ENCODE data around the gene AREL1.

AREL1 gene

DNA sequence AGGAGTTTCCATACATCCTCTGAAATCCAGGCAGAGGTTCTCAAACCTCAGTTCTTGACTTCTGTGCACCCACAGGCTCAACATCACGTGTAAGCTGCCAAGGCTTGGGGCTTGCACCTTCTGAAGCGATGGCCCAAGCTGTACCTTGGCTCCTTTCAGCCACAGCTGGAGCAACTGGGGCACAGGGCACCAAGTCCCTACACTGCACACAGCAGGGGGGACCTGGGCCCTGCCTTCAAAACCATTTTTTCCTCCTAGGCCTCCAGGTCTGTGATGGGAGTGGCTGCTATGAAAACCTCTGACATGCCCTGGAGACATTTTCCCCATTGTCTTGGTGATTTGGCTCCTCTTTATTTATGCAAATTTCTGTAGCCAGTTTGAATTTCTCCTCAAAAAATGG lies 10.6 kb downstream of the AREL1 start:
- Histone ChIP-seq H3K4me1 (ENCODE audit: control insufficient read depth, insufficient read depth, low read length) (no peaks in the 10 kb centered on the region), H3K27ac (ENCODE audit: insufficient read depth, low read depth, low read length, poor library complexity, severe bottlenecking) (no peak overlapping the region), H3K9me3 (ENCODE audit: control insufficient read depth, low read length) (no peaks in the 10 kb centered on the region), H3K27me3 (ENCODE audit: control insufficient read depth, insufficient read depth, low read length, poor library complexity, severe bottlenecking) (no peaks in the 10 kb centered on the region), H3K4me3 (ENCODE audit: insufficient read depth, low read depth, low read length) (no peak overlapping the region), H3K36me3 (ENCODE audit: control insufficient read depth, insufficient read depth, low read length) (no peaks in the 10 kb centered on the region)
- 93 to 97% methylated on average over 2 of the region's 2 CpGs for WGBS, 2 experiments

DNA sequence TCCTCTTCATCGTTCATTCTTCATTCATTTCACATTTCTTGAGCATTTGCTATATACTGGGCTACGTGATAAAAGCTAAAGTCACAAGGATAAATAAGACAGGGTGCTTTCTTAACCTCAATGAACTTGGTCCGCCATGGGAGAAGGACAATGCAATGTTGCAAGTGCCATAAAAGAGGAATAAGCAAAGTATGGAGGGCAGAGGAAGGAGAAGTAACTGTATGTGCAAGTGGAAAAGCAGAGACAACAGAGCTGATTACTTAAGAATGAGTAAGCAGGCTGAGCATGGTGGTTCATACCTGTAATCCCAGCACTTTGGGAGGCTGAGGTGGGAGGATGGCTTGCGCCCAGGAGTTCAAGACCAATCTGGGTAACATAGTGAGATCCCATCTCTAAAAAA lies 14.4 kb downstream of the AREL1 start:
- WGBS, 2 experiments = 95% methylated on average over 4 of the region's 4 CpGs
- Histone ChIP-seq H3K4me3 (ENCODE audit: insufficient read depth, low read depth, low read length) (no peak overlapping the region), H3K4me1 (ENCODE audit: control insufficient read depth, insufficient read depth, low read length) (no peaks in the 10 kb centered on the region), H3K27ac (ENCODE audit: insufficient read depth, low read depth, low read length, poor library complexity, severe bottlenecking) (no peak overlapping the region), H3K27me3 (ENCODE audit: control insufficient read depth, insufficient read depth, low read length, poor library complexity, severe bottlenecking) (no peaks in the 10 kb centered on the region), H3K9me3 (ENCODE audit: control insufficient read depth, low read length) (no peaks in the 10 kb centered on the region), H3K36me3 (ENCODE audit: control insufficient read depth, insufficient read depth, low read length) (no peaks in the 10 kb centered on the region)

DNA sequence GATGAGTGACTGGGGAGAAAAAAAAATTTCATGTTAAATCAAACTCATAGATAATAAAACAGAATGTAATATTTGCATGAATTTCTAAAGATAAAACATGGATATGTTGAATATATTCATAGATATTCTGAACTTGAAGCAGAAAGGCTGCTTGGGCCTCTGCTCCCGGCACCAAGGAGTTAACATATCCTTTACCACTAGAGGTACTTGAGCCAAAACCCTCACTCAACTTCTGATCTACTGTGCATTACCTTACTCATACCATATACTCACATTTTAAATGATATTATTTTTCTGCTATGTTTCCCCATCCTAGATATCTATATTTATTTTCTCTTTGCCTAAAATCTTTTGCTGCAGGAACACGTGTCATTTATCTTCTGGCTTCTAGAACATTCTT lies 14.9 kb downstream of the AREL1 start:
- Histone ChIP-seq H3K4me1 (ENCODE audit: control insufficient read depth, insufficient read depth, low read length) (no peaks in the 10 kb centered on the region), H3K27me3 (ENCODE audit: control insufficient read depth, insufficient read depth, low read length, poor library complexity, severe bottlenecking) (no peaks in the 10 kb centered on the region), H3K9me3 (ENCODE audit: control insufficient read depth, low read length) (no peaks in the 10 kb centered on the region), H3K36me3 (ENCODE audit: control insufficient read depth, insufficient read depth, low read length) (no peaks in the 10 kb centered on the region), H3K27ac (ENCODE audit: insufficient read depth, low read depth, low read length, poor library complexity, severe bottlenecking) (no peak overlapping the region), H3K4me3 (ENCODE audit: insufficient read depth, low read depth, low read length) (no peak overlapping the region)
- 95 to 96% methylated on average over 2 of the region's 2 CpGs for WGBS, 2 experiments

DNA sequence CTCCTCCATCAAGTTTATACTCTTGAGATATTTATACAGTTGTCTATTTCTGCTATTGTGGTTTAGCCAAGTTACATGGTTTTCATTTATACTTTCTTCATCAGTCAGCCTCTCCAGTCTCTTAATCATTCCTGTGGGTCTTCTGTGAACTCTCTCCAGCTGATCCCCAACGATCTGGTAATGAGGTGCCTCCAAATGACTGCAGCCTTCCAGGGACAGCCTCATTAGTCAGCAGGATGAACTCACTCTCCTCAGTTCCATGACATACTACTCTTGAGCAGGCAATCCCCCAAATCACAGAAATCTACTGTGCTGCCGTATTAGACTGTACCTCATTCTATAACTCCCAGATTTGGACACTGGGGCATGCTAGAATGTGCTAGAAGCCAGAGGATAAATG lies 15.3 kb downstream of the AREL1 start:
- Histone ChIP-seq H3K9me3 (ENCODE audit: control insufficient read depth, low read length) (no peaks in the 10 kb centered on the region), H3K4me3 (ENCODE audit: insufficient read depth, low read depth, low read length) (no peak overlapping the region), H3K4me1 (ENCODE audit: control insufficient read depth, insufficient read depth, low read length) (no peaks in the 10 kb centered on the region), H3K27ac (ENCODE audit: insufficient read depth, low read depth, low read length, poor library complexity, severe bottlenecking) (no peak overlapping the region), H3K27me3 (ENCODE audit: control insufficient read depth, insufficient read depth, low read length, poor library complexity, severe bottlenecking) (no peaks in the 10 kb centered on the region), H3K36me3 (ENCODE audit: control insufficient read depth, insufficient read depth, low read length) (no peaks in the 10 kb centered on the region)
- 94 to 95% methylated on average over 2 of the region's 2 CpGs for WGBS, 2 experiments

DNA sequence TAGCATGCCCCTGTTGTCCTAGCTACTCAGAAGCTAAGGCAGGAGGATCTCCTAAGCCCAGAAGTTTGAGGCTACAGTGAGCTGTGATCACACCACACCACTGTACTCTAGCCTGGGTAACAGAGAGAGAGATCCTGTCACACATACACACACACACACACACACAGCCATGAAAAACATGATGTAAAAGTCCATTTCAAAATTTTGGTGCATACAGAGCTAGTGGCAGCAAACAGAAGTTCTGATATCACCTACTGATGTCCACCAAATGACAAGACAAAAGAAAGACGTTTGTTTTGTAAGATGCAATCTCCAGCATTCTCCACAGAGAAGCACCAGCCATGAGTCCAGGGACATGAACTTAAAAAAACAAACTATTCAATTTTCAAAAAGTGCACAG lies 15.9 kb downstream of the AREL1 start:
- WGBS, 2 experiments = 84 to 97% methylated on average over 1 of the region's 1 CpG
- Histone ChIP-seq H3K36me3 (ENCODE audit: control insufficient read depth, insufficient read depth, low read length) (peaks cover 1% of the 10 kb centered on the region), H3K4me1 (ENCODE audit: control insufficient read depth, insufficient read depth, low read length) (no peaks in the 10 kb centered on the region), H3K4me3 (ENCODE audit: insufficient read depth, low read depth, low read length) (no peak overlapping the region), H3K9me3 (ENCODE audit: control insufficient read depth, low read length) (no peaks in the 10 kb centered on the region), H3K27me3 (ENCODE audit: control insufficient read depth, insufficient read depth, low read length, poor library complexity, severe bottlenecking) (no peaks in the 10 kb centered on the region), H3K27ac (ENCODE audit: insufficient read depth, low read depth, low read length, poor library complexity, severe bottlenecking) (no peak overlapping the region)

DNA sequence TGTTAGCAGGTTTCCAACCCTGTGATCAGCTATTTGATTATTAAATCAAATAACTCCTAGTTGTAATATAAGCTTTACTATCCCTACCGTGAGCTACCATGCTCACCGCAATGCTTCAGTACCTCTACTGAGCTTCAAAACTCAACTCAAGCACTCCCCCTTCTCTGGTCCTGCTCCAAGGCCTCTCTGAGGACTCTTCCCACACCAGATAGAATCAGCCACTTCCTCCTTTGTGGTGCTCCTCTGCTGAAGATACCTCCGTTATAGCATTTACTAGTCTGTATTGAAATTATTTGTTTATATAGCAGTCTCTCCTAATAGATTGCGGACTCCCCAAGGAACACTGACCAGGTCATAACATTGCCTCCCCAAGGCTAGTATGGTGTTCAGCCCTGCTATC lies 17.5 kb downstream of the AREL1 start:
- H3K27ac ChIP-seq (ENCODE audit: insufficient read depth, low read depth, low read length, poor library complexity, severe bottlenecking) = no peak overlapping the region
- no peak overlapping the region for H3K4me3 ChIP-seq (ENCODE audit: insufficient read depth, low read depth, low read length)
- no peaks in the 10 kb centered on the region for H3K27me3 ChIP-seq (ENCODE audit: control insufficient read depth, insufficient read depth, low read length, poor library complexity, severe bottlenecking)
- H3K9me3 ChIP-seq (ENCODE audit: control insufficient read depth, low read length) = no peaks in the 10 kb centered on the region
- H3K4me1 ChIP-seq (ENCODE audit: control insufficient read depth, insufficient read depth, low read length) = no peaks in the 10 kb centered on the region
- WGBS, 2 experiments = 93 to 94% methylated on average over 3 to 4 of the region's 4 CpGs
- peaks cover 7% of the 10 kb centered on the region for H3K36me3 ChIP-seq (ENCODE audit: control insufficient read depth, insufficient read depth, low read length)

DNA sequence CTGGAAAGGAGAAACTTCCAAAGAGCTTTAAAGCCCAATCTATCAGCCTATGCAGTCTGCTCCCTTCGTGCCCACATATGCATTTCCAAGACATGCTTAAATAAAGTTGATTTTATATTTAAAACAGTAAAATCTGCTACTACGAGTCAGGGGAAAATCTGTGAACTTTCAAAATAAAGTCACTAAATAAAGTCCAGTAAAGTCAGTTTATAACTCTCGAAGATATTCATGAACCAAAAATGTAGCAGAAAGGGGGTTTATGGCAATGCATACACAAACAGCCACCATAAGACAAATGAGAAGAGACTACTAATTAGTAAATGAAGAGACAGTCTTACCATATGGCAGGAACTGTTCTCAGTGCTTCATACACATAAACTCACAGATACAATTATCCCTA lies 19.7 kb downstream of the AREL1 start:
- H3K4me3 ChIP-seq (ENCODE audit: insufficient read depth, low read depth, low read length) = no peak overlapping the region
- no peaks in the 10 kb centered on the region for H3K27me3 ChIP-seq (ENCODE audit: control insufficient read depth, insufficient read depth, low read length, poor library complexity, severe bottlenecking)
- H3K4me1 ChIP-seq (ENCODE audit: control insufficient read depth, insufficient read depth, low read length) = no peaks in the 10 kb centered on the region
- no peak overlapping the region for H3K27ac ChIP-seq (ENCODE audit: insufficient read depth, low read depth, low read length, poor library complexity, severe bottlenecking)
- peaks cover 13% of the 10 kb centered on the region for H3K36me3 ChIP-seq (ENCODE audit: control insufficient read depth, insufficient read depth, low read length)
- no peaks in the 10 kb centered on the region for H3K9me3 ChIP-seq (ENCODE audit: control insufficient read depth, low read length)
- WGBS, 2 experiments = 97% methylated on average over 2 of the region's 3 CpGs; no CpG with 5 or more reads in 1 of the 2 experiments

DNA sequence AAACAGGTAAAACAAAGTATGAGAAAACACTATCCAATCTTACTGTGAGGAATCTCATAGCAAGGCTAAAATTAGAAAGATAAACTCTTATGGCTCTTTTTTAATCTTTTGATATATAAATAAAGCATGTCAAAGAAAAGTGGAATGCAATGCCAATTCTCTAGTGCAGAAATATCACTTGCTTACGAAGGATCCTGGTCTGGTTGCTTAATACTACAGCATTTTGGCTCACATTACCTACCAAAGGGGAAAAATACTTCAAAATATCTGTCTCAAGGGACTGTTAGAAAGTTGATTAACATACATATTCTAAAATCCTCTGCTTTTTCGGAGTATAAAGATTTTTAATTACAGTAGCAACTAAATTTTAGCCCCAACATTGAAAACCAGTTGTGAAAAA lies 21.4 kb downstream of the AREL1 start:
- Histone ChIP-seq H3K27ac (ENCODE audit: insufficient read depth, low read depth, low read length, poor library complexity, severe bottlenecking) (no peak overlapping the region), H3K9me3 (ENCODE audit: control insufficient read depth, low read length) (no peaks in the 10 kb centered on the region), H3K4me1 (ENCODE audit: control insufficient read depth, insufficient read depth, low read length) (no peaks in the 10 kb centered on the region), H3K36me3 (ENCODE audit: control insufficient read depth, insufficient read depth, low read length) (peaks cover 13% of the 10 kb centered on the region), H3K27me3 (ENCODE audit: control insufficient read depth, insufficient read depth, low read length, poor library complexity, severe bottlenecking) (no peaks in the 10 kb centered on the region), H3K4me3 (ENCODE audit: insufficient read depth, low read depth, low read length) (no peak overlapping the region)
- 88 to 100% methylated on average over 1 to 2 of the region's 2 CpGs for WGBS, 2 experiments

DNA sequence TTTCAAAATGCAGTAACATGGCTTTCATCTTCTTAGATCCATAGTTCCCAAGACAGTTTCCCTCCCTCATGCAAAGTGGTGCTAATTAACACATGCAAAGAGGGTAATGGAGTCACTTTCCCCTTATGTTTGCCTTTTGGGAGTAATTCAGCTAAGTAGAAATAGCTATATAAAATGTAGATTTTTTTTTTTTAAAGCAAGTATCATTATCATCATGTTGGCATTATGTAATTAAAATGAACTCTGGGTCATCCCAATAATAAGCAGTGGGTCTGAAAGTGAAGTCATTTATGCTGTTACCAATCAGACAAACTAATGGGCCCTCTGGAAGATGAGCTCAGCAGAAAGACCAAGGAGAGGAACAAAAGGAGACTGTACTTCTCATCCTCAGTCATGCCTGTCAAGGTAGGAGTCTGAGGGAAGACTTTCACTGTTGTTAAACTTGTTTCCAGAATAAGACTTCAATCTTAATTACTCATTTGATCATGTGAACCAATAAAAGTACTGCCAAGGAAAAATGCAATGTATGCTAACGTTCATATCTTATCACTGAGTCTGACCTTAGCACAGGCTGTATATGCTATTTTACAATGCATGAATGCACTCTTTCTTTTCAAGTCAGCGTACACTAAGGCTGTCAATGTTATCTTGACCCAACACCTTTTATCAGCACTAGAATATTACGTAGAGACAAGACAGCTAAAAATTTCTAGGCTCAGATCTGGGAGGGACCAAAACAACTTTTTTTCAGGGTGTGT lies 26.8 kb downstream of the AREL1 start:
- no peaks in the 10 kb centered on the region for H3K9me3 ChIP-seq (ENCODE audit: control insufficient read depth, low read length)
- no peaks in the 10 kb centered on the region for H3K27me3 ChIP-seq (ENCODE audit: control insufficient read depth, insufficient read depth, low read length, poor library complexity, severe bottlenecking)
- peaks cover 19% of the 10 kb centered on the region for H3K36me3 ChIP-seq (ENCODE audit: control insufficient read depth, insufficient read depth, low read length)
- no peak overlapping the region for H3K4me3 ChIP-seq (ENCODE audit: insufficient read depth, low read depth, low read length)
- H3K4me1 ChIP-seq (ENCODE audit: control insufficient read depth, insufficient read depth, low read length) = no peaks in the 10 kb centered on the region
- WGBS, 2 experiments = 95 to 96% methylated on average over 3 of the region's 3 CpGs
- H3K27ac ChIP-seq (ENCODE audit: insufficient read depth, low read depth, low read length, poor library complexity, severe bottlenecking) = no peak overlapping the region

DNA sequence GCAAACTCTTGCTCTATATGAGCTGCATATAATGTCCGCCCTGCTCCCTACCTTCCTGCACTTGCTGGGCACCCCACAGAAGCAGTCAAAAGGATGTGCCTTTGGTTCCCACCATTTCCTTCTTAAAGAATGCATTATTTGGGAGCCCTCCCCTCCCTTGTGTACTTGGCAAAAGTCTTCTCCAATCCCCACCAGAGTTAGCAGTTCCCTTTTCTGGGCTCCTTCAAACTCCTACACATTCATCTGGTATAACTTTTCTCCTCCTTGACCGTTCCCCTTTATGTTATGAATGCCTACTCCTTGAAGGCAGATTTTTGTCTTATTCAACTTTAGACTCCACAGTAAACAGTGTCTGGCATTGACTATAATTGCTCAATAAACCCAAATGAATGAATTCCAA lies 27.8 kb downstream of the AREL1 start:
- no peaks in the 10 kb centered on the region for H3K27me3 ChIP-seq (ENCODE audit: control insufficient read depth, insufficient read depth, low read length, poor library complexity, severe bottlenecking)
- 97 to 100% methylated on average over 2 of the region's 2 CpGs for WGBS, 2 experiments
- no peaks in the 10 kb centered on the region for H3K4me1 ChIP-seq (ENCODE audit: control insufficient read depth, insufficient read depth, low read length)
- H3K36me3 ChIP-seq (ENCODE audit: control insufficient read depth, insufficient read depth, low read length) = peaks cover 16% of the 10 kb centered on the region
- no peak overlapping the region for H3K4me3 ChIP-seq (ENCODE audit: insufficient read depth, low read depth, low read length)
- H3K9me3 ChIP-seq (ENCODE audit: control insufficient read depth, low read length) = no peaks in the 10 kb centered on the region
- H3K27ac ChIP-seq (ENCODE audit: insufficient read depth, low read depth, low read length, poor library complexity, severe bottlenecking) = no peak overlapping the region

DNA sequence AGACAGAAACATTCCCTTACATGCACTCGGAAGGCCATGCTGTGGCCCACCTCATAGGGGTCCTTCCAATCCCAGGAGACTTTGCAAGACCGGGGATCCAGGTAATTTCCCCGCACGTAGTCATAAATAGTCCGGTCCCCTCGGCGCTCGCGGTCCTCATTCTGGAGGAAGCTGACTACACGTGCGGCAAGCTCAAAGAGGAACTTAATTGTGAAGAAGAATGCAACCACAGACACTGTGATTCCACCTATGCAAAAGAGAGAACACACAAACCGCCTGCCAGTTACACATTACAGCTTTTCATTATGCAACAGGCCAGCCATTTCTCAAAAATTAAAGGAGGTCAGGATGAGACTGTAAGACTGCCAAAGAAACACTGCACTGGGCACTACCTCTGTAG lies 28.4 kb downstream of the AREL1 start:
- Histone ChIP-seq H3K4me1 (ENCODE audit: control insufficient read depth, insufficient read depth, low read length) (no peaks in the 10 kb centered on the region), H3K27ac (ENCODE audit: insufficient read depth, low read depth, low read length, poor library complexity, severe bottlenecking) (no peak overlapping the region), H3K27me3 (ENCODE audit: control insufficient read depth, insufficient read depth, low read length, poor library complexity, severe bottlenecking) (no peaks in the 10 kb centered on the region), H3K9me3 (ENCODE audit: control insufficient read depth, low read length) (no peaks in the 10 kb centered on the region), H3K36me3 (ENCODE audit: control insufficient read depth, insufficient read depth, low read length) (peaks cover 13% of the 10 kb centered on the region), H3K4me3 (ENCODE audit: insufficient read depth, low read depth, low read length) (no peak overlapping the region)
- WGBS, 2 experiments = 95 to 99% methylated on average over 12 of the region's 12 CpGs
